NCI-H345 treated with DMSO at 0.1 percent for 48 hours (cell line): ENCODE measurements around the gene LCE2A.

Source experiments
- DNase-seq: peaks from one replicate; lab custom pipeline; 2025; ENCODE audit not compliant: unreplicated experiment; lab: John Stamatoyannopoulos, UW

The LCE2A gene

DNA sequence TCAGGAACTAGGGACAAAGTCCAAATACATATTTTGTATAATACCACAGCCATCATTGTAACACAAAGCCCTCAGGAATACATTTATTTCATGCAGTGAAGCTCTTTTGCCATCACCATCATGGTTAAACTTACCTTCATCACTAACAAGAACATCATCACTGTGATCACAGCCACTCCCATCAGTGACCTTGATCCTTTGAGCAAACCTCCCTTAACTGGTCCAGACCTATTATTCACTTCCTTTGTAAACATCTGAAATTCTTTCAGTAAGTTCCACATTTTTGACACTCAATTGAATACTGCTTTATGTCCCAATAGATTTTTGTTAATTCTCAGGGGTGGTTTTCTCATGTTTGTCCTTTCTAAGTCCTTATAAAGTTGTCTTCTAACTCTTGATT is 43.5 kb downstream of the LCE2A start:
- DNase-seq: no peak

GRCh38 chr1:152743371-152744145 is 45.4 kb downstream of the LCE2A start:
- DNase-seq: no peak

DNA sequence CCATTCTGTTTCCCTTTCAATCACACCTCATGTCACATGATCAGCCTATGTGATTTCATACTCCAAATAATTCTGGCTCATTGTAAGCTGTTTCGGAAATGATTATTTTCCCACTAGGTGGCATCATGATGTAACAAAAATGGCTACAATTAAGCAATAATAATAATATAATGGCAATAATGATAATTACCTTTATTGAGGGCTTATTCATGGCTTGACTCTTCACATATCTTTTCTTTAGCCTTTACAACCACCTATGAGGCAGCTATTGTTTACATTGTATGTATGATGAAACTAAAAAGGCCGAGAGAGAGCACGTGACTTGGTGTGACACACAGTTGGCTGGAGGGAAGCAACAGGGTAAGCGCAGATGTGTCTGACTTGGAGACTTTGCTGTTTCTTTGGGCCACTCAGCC is 47.2 kb downstream of the LCE2A start:
- no peak for DNase-seq

DNA sequence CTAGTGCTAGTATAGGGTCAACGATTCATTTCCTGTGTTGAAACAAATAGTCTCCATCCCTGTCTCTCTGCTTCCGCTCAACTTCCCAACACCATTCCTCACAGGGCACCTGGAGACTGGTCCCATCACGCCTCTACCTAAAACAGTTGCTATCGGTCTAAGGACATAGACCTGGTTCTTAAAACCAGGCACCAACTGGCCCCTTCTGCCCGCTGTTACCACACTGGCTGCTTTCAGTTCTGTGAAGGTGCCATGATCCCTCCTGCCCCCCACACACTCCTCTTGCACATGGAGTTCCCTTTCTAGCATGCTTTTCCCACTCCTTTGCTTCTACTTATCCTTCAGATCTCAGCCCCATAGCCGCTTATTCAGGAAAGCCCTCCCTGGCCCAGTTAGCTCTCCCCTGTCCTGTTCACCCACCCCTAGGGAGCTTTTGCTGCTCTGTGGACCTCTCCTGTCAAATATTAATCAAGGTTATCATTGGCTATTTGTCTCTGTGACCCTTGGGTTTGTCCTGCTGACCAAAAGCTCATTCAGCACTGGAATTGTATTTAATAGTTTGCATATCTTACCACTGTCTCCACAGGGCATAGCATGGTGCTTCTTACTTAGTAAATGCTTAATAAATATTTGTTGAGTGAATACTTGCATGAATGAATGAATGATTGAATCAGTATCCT is 47.8 kb downstream of the LCE2A start:
- DNase-seq: no peak

GRCh38 chr1:152747831-152748230 is 49.7 kb downstream of the LCE2A start:
- no peak for DNase-seq
